ENCODE data around the gene LGI4.

The LGI4 gene

GRCh38 chr19:35134601-35135242, at the start of gene LGI4:
Gene LGI4, minus strand, starts transcription at chr19:35135059. Its CDS starts 379 bp downstream, at chr19:35134680.
- DNase-seq (ENCODE audit: low read depth): no peak

- no peak for DNase-seq (ENCODE audit: low read depth)
Measured at GRCh38 chr19:35184267-35184666, 49.4 kb upstream of the LGI4 start.

- no peak for DNase-seq (ENCODE audit: low read depth)
Measured at GRCh38 chr19:35181387-35181786, 46.5 kb upstream of the LGI4 start.

- DNase-seq (ENCODE audit: low read depth): no peak
Measured at GRCh38 chr19:35179830-35180229, 45.0 kb upstream of the LGI4 start.

GRCh38 chr19:35178701-35179100, 43.8 kb upstream of the LGI4 start:
- DNase-seq (ENCODE audit: low read depth): no peak

GRCh38 chr19:35177377-35178274, 42.8 kb upstream of the LGI4 start:
- DNase-seq (ENCODE audit: low read depth): no peak

GRCh38 chr19:35176181-35176570, 41.3 kb upstream of the LGI4 start:
- no peak for DNase-seq (ENCODE audit: low read depth)

- DNase-seq (ENCODE audit: low read depth): no peak
Measured at GRCh38 chr19:35174226-35174625, 39.4 kb upstream of the LGI4 start.

- no peak for DNase-seq (ENCODE audit: low read depth)
Measured at GRCh38 chr19:35171730-35172129, 36.9 kb upstream of the LGI4 start.

GRCh38 chr19:35170359-35171061, 35.7 kb upstream of the LGI4 start:
- no peak for DNase-seq (ENCODE audit: low read depth)

GRCh38 chr19:35169221-35169995, 34.5 kb upstream of the LGI4 start:
- no peak for DNase-seq (ENCODE audit: low read depth)

GRCh38 chr19:35168196-35168595, 33.3 kb upstream of the LGI4 start:
- no peak for DNase-seq (ENCODE audit: low read depth)

GRCh38 chr19:35167251-35168119, 32.6 kb upstream of the LGI4 start:
- no peak for DNase-seq (ENCODE audit: low read depth)

- DNase-seq (ENCODE audit: low read depth): no peak
Measured at GRCh38 chr19:35166100-35167063, 31.5 kb upstream of the LGI4 start.

GRCh38 chr19:35165200-35166058, 30.6 kb upstream of the LGI4 start:
- DNase-seq (ENCODE audit: low read depth): no peak

GRCh38 chr19:35164418-35164817, 29.6 kb upstream of the LGI4 start:
- no peak for DNase-seq (ENCODE audit: low read depth)

GRCh38 chr19:35162471-35163326, 27.8 kb upstream of the LGI4 start:
- no peak for DNase-seq (ENCODE audit: low read depth)

- no peak for DNase-seq (ENCODE audit: low read depth)
Measured at GRCh38 chr19:35161434-35161743, 26.5 kb upstream of the LGI4 start.

Measured in stimulated activated CD8-positive, alpha-beta memory T cell treated with anti-CD3 and anti-CD28 coated beads, Interleukin-12 subunit alpha, Interleukin-12 subunit beta, amount 100 ng/mL, for 4 hours (primary cell).